Embryonic facial prominence (tissue), 1 donor: Measurements from ENCODE around the gene MSI1.
"Not testable (repeated sequence)": the region's sequence is repeated elsewhere in the genome, so short reads cannot be mapped to it uniquely, and the experiment has no call there.

Experiments
- DNase-seq: peaks from one replicate; pipeline ENCODE4 v3.0.0-alpha.2; 2016; ENCODE audit errors: extremely low spot score

Gene MSI1

GRCh38 chr12:120356567-120357030 is 12.4 kb downstream of the MSI1 start:
- peak; percentile 37 for DNase-seq

GRCh38 chr12:120353556-120354317 is 15.2 kb downstream of the MSI1 start:
- no peak for DNase-seq

GRCh38 chr12:120353136-120353535 is 15.8 kb downstream of the MSI1 start:
- DNase-seq: no peak

- DNase-seq: no peak
Observed at GRCh38 chr12:120352117-120352516, 16.8 kb downstream of the MSI1 start.

GRCh38 chr12:120350576-120351350 is 18.2 kb downstream of the MSI1 start:
- no peak for DNase-seq

- DNase-seq: no peak
Observed at GRCh38 chr12:120347766-120348165, 21.2 kb downstream of the MSI1 start.

- DNase-seq: no peak
Observed at GRCh38 chr12:120346681-120347080, 22.3 kb downstream of the MSI1 start.

- DNase-seq: no peak
Observed at GRCh38 chr12:120346031-120346430, 22.9 kb downstream of the MSI1 start.

GRCh38 chr12:120343692-120344091 is 25.3 kb downstream of the MSI1 start:
- no peak for DNase-seq

GRCh38 chr12:120343039-120343537 is 25.9 kb downstream of the MSI1 start:
- DNase-seq: no peak

GRCh38 chr12:120342175-120343038 is 26.6 kb downstream of the MSI1 start:
- no peak for DNase-seq

- no peak for DNase-seq
Observed at GRCh38 chr12:120339256-120339655, 29.7 kb downstream of the MSI1 start.

GRCh38 chr12:120337730-120338129 is 31.2 kb downstream of the MSI1 start:
- DNase-seq: no peak

GRCh38 chr12:120336392-120336791 is 32.6 kb downstream of the MSI1 start:
- not testable (repeated sequence) for DNase-seq

GRCh38 chr12:120335447-120335846 is 33.5 kb downstream of the MSI1 start:
- DNase-seq: not testable (repeated sequence)

GRCh38 chr12:120332523-120332922 is 36.4 kb downstream of the MSI1 start:
- no peak for DNase-seq

GRCh38 chr12:120332041-120332440 is 36.9 kb downstream of the MSI1 start:
- DNase-seq: no peak

- no peak for DNase-seq
Observed at GRCh38 chr12:120331390-120331789, 37.6 kb downstream of the MSI1 start.

GRCh38 chr12:120328228-120328627 is 40.7 kb downstream of the MSI1 start:
- DNase-seq: no peak

- DNase-seq: no peak
Observed at GRCh38 chr12:120327593-120327992, 41.4 kb downstream of the MSI1 start, which contains the start of gene PLA2G1B. Gene PLA2G1B (minus strand): TSS chr12:120327779. CDS start chr12:120327753, 26 bp downstream.

GRCh38 chr12:120324841-120325417 is 44.0 kb downstream of the MSI1 start:
- DNase-seq: no peak
